Measurements from ENCODE around the gene NRL. TPM values are rescaled to one million over a fixed set of nuclear protein-coding genes. Genes with fewer than 3 reads are reported as not detected.
A peak's percentile ranks its signal among the peaks of the same experiment; 100 is the strongest.

NRL gene
- total and polyA plus RNA-seq, 10 of the 15 experiments (the other 5 are each of a cell fraction or from before 2014, with no cell fraction given), result 0.11 to 4.4 (median 2.2) TPM

GRCh38 chr14:24114532-24115421 lies at the start of gene NRL, which contains the start of gene DCAF11 (continued):
- TF ChIP-seq JUND (IDR thresholded peaks at IDR 0.05; ENCODE audit: low read depth, low read length), result peak; percentile 38; the same call in 1 of the 2 replicates
- TF ChIP-seq POLR2AphosphoS5 (IDR thresholded peaks at IDR 0.05; ENCODE audit: low read length), result peak; percentile 63
- peak; percentile 65 for TF ChIP-seq NR2C1 (IDR thresholded peaks at IDR 0.05)
- no peak for TF ChIP-seq ZNF622 (IDR thresholded peaks at IDR 0.05)
- peak in 1 of 2 experiments; percentile 92; a peak in 2 of 4 replicates for TF ChIP-seq BHLHE40 (IDR thresholded peaks at IDR 0.05; ENCODE audit: borderline replicate concordance in 1 of 2, low read depth in 2 of 2, low read length in 1 of 2)
- TF ChIP-seq RELA (IDR thresholded peaks at IDR 0.05; ENCODE audit: borderline replicate concordance, partially characterized antibody), result peak; percentile 41
- TF ChIP-seq ZNF207 (IDR thresholded peaks at IDR 0.05; ENCODE audit: borderline replicate concordance), result peak; percentile 8; the same call in 1 of the 2 replicates
- 0 out of 2 replicates have a peak, but pooled peaks have one; percentile 40 for TF ChIP-seq ATF3 (IDR thresholded peaks at IDR 0.05; ENCODE audit: borderline replicate concordance, extremely low read depth, low read depth, low read length)
- no peak for TF ChIP-seq NR2C2 (IDR thresholded peaks at IDR 0.05; ENCODE audit: borderline replicate concordance, control insufficient read depth, insufficient read length, low read depth)
- TF ChIP-seq PRDM15 (CRISPR knock-in tag; IDR thresholded peaks at IDR 0.05), result no peak
- no peak for TF ChIP-seq ZBTB11 (CRISPR knock-in tag; IDR thresholded peaks at IDR 0.05)
- TF ChIP-seq CHD1 (IDR thresholded peaks at IDR 0.05; ENCODE audit: low read depth, low read length), result no peak
- TF ChIP-seq RB1 (IDR thresholded peaks at IDR 0.05; ENCODE audit: borderline replicate concordance), result no peak
- peak; percentile 96 for TF ChIP-seq DPF2 (IDR thresholded peaks at IDR 0.05)
- TF ChIP-seq POLR2A (IDR thresholded peaks at IDR 0.05; ENCODE audit: low read depth, low read length), result peak; percentile 91
- TF ChIP-seq POLR2AphosphoS2 (IDR thresholded peaks at IDR 0.05; ENCODE audit: low read depth, low read length), result no peak; the same call in 1 of the 2 replicates
- TF ChIP-seq MEF2A (IDR thresholded peaks at IDR 0.05; ENCODE audit: insufficient read depth, low read depth, low read length), result no peak
- no peak; the same call in 1 of the 2 replicates for TF ChIP-seq ATF7 (IDR thresholded peaks at IDR 0.05; ENCODE audit: low read depth)
- TF ChIP-seq CHD4 (IDR thresholded peaks at IDR 0.05), result no peak
- TF ChIP-seq TCF7 (IDR thresholded peaks at IDR 0.05; ENCODE audit: borderline replicate concordance), result no peak
- peak; percentile 95 for TF ChIP-seq CREB1 (IDR thresholded peaks at IDR 0.05; ENCODE audit: low read depth)
- peak in 1 of 2 experiments; percentile 33; a peak in 1 of 4 replicates for TF ChIP-seq SRF (IDR thresholded peaks at IDR 0.05; ENCODE audit: low read depth in 2 of 2, low read length in 2 of 2)
- TF ChIP-seq NRF1 (conservative IDR thresholded peaks at IDR 0.05; ENCODE audit: low read depth, low read length), result peak; percentile 68

Data from GM12878 (cell line).